Measurements from ENCODE around the gene UBTF.

The UBTF gene

DNA sequence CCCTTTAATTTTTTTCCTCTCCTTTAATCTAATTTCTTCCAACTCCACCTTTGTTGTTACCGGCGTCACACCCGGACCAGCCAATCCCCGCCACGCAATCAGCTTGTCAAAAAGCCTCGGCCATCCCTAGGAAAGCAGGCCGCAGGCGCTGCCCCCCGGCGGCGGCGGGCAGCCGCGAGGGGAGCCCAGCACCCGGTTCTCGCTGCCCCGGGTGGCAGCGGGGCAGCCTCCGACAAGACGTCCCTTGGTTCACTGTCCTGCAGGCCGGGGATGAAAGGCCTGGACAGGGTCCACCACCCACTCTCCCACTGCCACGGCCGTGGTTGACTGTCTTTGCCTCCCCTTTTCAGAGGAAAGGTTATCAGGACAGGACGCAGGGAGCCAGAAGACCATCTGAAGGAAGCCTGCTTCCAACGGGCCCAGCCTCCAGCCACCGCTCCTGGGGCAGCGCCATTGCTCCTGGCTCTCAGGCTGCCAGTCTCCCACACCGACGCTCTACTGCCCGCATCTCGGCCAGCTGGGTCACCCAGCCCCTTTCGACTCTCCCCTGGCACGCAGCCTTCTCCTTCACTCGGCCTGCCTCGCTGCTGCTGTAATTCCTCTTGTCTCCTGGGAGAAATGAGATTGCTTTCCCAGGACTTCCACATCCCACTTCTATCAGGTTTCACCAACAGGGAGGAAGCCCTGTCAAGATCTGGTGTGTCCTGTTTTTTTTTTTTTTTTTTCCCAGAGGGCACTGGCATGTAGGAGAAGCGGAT, 2.8 kb upstream of the UBTF start (continued):
- TF ChIP-seq, protein P1, sequence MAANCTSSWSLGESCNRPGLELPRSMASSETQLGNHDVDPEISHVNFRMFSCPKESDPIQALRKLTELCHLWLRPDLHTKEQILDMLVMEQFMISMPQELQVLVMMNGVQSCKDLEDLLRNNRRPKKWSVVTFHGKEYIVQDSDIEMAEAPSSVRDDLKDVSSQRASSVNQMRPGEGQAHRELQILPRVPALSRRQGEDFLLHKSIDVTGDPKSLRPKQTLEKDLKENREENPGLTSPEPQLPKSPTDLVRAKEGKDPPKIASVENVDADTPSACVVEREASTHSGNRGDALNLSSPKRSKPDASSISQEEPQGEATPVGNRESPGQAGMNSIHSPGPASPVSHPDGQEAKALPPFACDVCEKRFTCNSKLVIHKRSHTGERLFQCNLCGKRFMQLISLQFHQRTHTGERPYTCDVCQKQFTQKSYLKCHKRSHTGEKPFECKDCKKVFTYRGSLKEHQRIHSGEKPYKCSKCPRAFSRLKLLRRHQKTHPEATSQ (tag by site-specific recombination; IDR thresholded peaks at IDR 0.05): no peak
- TF ChIP-seq, protein P2, sequence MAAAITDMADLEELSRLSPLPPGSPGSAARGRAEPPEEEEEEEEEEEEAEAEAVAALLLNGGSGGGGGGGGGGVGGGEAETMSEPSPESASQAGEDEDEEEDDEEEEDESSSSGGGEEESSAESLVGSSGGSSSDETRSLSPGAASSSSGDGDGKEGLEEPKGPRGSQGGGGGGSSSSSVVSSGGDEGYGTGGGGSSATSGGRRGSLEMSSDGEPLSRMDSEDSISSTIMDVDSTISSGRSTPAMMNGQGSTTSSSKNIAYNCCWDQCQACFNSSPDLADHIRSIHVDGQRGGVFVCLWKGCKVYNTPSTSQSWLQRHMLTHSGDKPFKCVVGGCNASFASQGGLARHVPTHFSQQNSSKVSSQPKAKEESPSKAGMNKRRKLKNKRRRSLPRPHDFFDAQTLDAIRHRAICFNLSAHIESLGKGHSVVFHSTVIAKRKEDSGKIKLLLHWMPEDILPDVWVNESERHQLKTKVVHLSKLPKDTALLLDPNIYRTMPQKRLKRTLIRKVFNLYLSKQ (tag by site-specific recombination; IDR thresholded peaks at IDR 0.05; ENCODE audit: borderline replicate concordance): no peak
- peak; percentile 33 for TF ChIP-seq SP7 (tag by site-specific recombination; IDR thresholded peaks at IDR 0.05)
- TF ChIP-seq ZIC2 (tag by site-specific recombination; IDR thresholded peaks at IDR 0.05): peak; percentile 35
- TF ChIP-seq ZNF776 (tag by site-specific recombination; IDR thresholded peaks at IDR 0.05; ENCODE audit: borderline replicate concordance): no peak
- TF ChIP-seq, protein P3, sequence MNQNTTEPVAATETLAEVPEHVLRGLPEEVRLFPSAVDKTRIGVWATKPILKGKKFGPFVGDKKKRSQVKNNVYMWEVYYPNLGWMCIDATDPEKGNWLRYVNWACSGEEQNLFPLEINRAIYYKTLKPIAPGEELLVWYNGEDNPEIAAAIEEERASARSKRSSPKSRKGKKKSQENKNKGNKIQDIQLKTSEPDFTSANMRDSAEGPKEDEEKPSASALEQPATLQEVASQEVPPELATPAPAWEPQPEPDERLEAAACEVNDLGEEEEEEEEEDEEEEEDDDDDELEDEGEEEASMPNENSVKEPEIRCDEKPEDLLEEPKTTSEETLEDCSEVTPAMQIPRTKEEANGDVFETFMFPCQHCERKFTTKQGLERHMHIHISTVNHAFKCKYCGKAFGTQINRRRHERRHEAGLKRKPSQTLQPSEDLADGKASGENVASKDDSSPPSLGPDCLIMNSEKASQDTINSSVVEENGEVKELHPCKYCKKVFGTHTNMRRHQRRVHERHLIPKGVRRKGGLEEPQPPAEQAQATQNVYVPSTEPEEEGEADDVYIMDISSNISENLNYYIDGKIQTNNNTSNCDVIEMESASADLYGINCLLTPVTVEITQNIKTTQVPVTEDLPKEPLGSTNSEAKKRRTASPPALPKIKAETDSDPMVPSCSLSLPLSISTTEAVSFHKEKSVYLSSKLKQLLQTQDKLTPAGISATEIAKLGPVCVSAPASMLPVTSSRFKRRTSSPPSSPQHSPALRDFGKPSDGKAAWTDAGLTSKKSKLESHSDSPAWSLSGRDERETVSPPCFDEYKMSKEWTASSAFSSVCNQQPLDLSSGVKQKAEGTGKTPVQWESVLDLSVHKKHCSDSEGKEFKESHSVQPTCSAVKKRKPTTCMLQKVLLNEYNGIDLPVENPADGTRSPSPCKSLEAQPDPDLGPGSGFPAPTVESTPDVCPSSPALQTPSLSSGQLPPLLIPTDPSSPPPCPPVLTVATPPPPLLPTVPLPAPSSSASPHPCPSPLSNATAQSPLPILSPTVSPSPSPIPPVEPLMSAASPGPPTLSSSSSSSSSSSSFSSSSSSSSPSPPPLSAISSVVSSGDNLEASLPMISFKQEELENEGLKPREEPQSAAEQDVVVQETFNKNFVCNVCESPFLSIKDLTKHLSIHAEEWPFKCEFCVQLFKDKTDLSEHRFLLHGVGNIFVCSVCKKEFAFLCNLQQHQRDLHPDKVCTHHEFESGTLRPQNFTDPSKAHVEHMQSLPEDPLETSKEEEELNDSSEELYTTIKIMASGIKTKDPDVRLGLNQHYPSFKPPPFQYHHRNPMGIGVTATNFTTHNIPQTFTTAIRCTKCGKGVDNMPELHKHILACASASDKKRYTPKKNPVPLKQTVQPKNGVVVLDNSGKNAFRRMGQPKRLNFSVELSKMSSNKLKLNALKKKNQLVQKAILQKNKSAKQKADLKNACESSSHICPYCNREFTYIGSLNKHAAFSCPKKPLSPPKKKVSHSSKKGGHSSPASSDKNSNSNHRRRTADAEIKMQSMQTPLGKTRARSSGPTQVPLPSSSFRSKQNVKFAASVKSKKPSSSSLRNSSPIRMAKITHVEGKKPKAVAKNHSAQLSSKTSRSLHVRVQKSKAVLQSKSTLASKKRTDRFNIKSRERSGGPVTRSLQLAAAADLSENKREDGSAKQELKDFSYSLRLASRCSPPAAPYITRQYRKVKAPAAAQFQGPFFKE (tag by site-specific recombination; IDR thresholded peaks at IDR 0.05; ENCODE audit: borderline replicate concordance): peak; percentile 51; the same call in 1 of the 2 replicates
- TF ChIP-seq YY1 (tag by site-specific recombination; IDR thresholded peaks at IDR 0.05): peak; percentile 36; the same call in 1 of the 2 replicates
- TF ChIP-seq, protein P4, sequence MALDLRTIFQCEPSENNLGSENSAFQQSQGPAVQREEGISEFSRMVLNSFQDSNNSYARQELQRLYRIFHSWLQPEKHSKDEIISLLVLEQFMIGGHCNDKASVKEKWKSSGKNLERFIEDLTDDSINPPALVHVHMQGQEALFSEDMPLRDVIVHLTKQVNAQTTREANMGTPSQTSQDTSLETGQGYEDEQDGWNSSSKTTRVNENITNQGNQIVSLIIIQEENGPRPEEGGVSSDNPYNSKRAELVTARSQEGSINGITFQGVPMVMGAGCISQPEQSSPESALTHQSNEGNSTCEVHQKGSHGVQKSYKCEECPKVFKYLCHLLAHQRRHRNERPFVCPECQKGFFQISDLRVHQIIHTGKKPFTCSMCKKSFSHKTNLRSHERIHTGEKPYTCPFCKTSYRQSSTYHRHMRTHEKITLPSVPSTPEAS (tag by site-specific recombination; IDR thresholded peaks at IDR 0.05): no peak
- peak; percentile 96 for TF ChIP-seq ZBTB17 (tag by site-specific recombination; IDR thresholded peaks at IDR 0.05)

DNA sequence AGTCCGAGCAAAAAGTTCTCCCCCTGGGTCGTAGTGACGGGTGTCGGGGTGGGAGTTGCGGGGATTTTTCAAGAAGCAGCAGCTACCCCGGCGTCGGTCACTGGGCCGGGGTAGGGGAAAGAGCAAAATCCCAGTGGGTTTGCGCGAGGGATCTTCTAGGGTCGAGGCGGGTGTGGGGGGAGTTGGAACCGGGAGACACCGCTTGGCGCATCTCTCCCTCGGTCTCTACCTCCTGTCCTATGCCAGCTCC, 2.3 kb upstream of the UBTF start:
- ChIA-PET POLR2A (interaction anchor here (0.6 to 3.4 kb wide), 30 partner anchors 8 to 386 kb away, joined by 3 to 38 read pairs (median 6); partner anchors contain the start of genes ATXN7L3, FAM171A2, FZD2 and RUNDC3A), CTCF (interaction anchor here (0.6 to 1.9 kb wide), 12 partner anchors 9 to 469 kb away, joined by 3 to 10 read pairs (median 4); no protein-coding TSS in a partner anchor)
- Histone ChIP-seq H3K27ac (ENCODE audit: extremely low read depth, low read depth, low read length) (peak overlapping the region; percentile 100; the same call in 1 of the 2 replicates), H3K36me3 (ENCODE audit: control insufficient read depth in 2 of 2, insufficient read depth in 1 of 2, low read length in 2 of 2) (peaks cover 0 to 6% of the 10 kb centered on the region in 2 experiments; a peak in 2 of 3 replicates), H3K4me1 (ENCODE audit: control insufficient read depth, insufficient read depth, low read length) (peaks cover 11% of the 10 kb centered on the region), H3K9me3 (ENCODE audit: control insufficient read depth, insufficient read depth, low read depth, low read length) (no peaks in the 10 kb centered on the region), H3K4me3 (ENCODE audit: low read depth, low read length) (peak overlapping the region; percentile 79)
- TF ChIP-seq, protein P5, sequence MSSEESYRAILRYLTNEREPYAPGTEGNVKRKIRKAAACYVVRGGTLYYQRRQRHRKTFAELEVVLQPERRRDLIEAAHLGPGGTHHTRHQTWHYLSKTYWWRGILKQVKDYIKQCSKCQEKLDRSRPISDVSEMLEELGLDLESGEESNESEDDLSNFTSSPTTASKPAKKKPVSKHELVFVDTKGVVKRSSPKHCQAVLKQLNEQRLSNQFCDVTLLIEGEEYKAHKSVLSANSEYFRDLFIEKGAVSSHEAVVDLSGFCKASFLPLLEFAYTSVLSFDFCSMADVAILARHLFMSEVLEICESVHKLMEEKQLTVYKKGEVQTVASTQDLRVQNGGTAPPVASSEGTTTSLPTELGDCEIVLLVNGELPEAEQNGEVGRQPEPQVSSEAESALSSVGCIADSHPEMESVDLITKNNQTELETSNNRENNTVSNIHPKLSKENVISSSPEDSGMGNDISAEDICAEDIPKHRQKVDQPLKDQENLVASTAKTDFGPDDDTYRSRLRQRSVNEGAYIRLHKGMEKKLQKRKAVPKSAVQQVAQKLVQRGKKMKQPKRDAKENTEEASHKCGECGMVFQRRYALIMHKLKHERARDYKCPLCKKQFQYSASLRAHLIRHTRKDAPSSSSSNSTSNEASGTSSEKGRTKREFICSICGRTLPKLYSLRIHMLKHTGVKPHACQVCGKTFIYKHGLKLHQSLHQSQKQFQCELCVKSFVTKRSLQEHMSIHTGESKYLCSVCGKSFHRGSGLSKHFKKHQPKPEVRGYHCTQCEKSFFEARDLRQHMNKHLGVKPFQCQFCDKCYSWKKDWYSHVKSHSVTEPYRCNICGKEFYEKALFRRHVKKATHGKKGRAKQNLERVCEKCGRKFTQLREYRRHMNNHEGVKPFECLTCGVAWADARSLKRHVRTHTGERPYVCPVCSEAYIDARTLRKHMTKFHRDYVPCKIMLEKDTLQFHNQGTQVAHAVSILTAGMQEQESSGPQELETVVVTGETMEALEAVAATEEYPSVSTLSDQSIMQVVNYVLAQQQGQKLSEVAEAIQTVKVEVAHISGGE (tag by site-specific recombination; conservative IDR thresholded peaks at IDR 0.05; ENCODE audit: low read depth): peak; percentile 66
- TF ChIP-seq ZNF202 (tag by site-specific recombination; IDR thresholded peaks at IDR 0.05; ENCODE audit: borderline replicate concordance) (no peak), ZBTB8A (tag by site-specific recombination; IDR thresholded peaks at IDR 0.05) (no peak), ZFP37 (tag by site-specific recombination; IDR thresholded peaks at IDR 0.05) (0 out of 2 replicates have a peak, but pooled peaks have one; percentile 11), YY2 (tag by site-specific recombination; IDR thresholded peaks at IDR 0.05) (no peak), ZNF341 (tag by site-specific recombination; IDR thresholded peaks at IDR 0.05; ENCODE audit: low read depth) (peak; percentile 39; the same call in 1 of the 2 replicates), ZNF302 (tag by site-specific recombination; IDR thresholded peaks at IDR 0.05; ENCODE audit: low read depth) (no peak)
- TF ChIP-seq, protein P6, sequence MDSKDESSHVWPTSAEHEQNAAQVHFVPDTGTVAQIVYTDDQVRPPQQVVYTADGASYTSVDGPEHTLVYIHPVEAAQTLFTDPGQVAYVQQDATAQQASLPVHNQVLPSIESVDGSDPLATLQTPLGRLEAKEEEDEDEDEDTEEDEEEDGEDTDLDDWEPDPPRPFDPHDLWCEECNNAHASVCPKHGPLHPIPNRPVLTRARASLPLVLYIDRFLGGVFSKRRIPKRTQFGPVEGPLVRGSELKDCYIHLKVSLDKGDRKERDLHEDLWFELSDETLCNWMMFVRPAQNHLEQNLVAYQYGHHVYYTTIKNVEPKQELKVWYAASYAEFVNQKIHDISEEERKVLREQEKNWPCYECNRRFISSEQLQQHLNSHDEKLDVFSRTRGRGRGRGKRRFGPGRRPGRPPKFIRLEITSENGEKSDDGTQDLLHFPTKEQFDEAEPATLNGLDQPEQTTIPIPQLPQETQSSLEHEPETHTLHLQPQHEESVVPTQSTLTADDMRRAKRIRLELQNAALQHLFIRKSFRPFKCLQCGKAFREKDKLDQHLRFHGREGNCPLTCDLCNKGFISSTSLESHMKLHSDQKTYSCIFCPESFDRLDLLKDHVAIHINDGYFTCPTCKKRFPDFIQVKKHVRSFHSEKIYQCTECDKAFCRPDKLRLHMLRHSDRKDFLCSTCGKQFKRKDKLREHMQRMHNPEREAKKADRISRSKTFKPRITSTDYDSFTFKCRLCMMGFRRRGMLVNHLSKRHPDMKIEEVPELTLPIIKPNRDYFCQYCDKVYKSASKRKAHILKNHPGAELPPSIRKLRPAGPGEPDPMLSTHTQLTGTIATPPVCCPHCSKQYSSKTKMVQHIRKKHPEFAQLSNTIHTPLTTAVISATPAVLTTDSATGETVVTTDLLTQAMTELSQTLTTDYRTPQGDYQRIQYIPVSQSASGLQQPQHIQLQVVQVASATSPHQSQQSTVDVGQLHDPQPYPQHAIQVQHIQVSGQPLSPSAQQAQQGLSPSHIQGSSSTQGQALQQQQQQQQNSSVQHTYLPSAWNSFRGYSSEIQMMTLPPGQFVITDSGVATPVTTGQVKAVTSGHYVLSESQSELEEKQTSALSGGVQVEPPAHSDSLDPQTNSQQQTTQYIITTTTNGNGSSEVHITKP (tag by site-specific recombination; IDR thresholded peaks at IDR 0.05): peak; percentile 98

Data from HEK293 (cell line).